ENCODE results near the gene CEP162. TPM values are rescaled to one million over a fixed set of nuclear protein-coding genes. Genes with fewer than 3 reads are reported as not detected.
A peak's percentile ranks its signal among the peaks of the same experiment; 100 is the strongest.

The CEP162 gene
- total and polyA plus RNA-seq, 2 experiments from 2014 or later = 9.2 to 15.4 TPM

DNA sequence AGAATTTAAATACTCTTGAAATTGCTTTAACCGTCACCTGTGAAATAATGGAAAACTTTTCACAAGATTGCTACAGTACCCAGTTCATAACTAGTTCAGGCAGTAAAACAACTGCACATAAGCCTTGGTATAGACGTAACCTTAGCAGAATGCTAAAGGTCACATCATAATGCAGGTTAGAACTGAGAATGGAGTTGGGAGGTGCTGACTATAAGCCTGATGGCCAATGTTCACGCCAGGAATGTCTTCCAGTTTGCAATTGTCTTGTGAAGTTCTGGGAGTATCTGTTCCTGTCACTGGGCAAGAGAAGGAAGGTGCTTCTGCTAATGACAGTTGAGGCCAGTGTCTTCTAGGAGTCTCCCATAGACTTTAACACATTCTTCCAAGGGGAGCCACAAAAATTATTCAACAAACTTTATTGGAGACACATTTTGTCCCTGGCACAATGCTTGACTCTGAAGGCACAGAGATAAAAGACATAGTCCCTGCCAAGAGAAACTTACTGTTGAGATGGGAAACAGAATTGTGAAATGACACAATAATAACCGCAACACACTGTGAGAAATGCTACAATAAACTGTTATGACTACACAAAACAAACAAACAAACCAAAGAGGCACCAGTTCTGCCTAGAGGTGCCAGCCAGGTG is 24.6 kb upstream of the CEP162 start:
- Histone ChIP-seq H3F3A (replicated peaks; ENCODE audit: low read depth) (no peaks in the 10 kb centered on the region), H3K4me1 (ENCODE audit: insufficient read depth) (no peaks in the 10 kb centered on the region), H3K36me3 (ENCODE audit: insufficient read depth) (no peaks in the 10 kb centered on the region), H3K27me3 (ENCODE audit: insufficient read depth) (no peaks in the 10 kb centered on the region), H3K4me3 (no peak overlapping the region), H3K4me2 (no peak overlapping the region), H3K27ac (ENCODE audit: low read depth) (no peak overlapping the region), H4K20me1 (replicated peaks; ENCODE audit: insufficient read depth) (no peaks in the 10 kb centered on the region), H2AFZ (peak overlapping the region; percentile 10; the same call in 1 of the 2 replicates), H3K79me2 (replicated peaks; ENCODE audit: insufficient read depth) (no peaks in the 10 kb centered on the region), H3K9me2 (ENCODE audit: insufficient read depth) (no peaks in the 10 kb centered on the region)
- peaks cover 4% of the 10 kb centered on the region for H3K27me3 Mint-ChIP-seq (ENCODE audit: insufficient read depth, low read depth, poor library complexity)
- H3K4me3 Mint-ChIP-seq = no peak overlapping the region
- H3K36me3 Mint-ChIP-seq (ENCODE audit: low read depth) = no peaks in the 10 kb centered on the region
- DNase-seq (ENCODE audit: low spot score) (no peak), ATAC-seq (no peak)
- H3K9me3 Mint-ChIP-seq = no peaks in the 10 kb centered on the region
- H3K4me1 Mint-ChIP-seq = peaks cover 3% of the 10 kb centered on the region; the same call in 1 of the 3 replicates
- H3K27ac Mint-ChIP-seq = no peak overlapping the region
- TF ChIP-seq, protein P1, sequence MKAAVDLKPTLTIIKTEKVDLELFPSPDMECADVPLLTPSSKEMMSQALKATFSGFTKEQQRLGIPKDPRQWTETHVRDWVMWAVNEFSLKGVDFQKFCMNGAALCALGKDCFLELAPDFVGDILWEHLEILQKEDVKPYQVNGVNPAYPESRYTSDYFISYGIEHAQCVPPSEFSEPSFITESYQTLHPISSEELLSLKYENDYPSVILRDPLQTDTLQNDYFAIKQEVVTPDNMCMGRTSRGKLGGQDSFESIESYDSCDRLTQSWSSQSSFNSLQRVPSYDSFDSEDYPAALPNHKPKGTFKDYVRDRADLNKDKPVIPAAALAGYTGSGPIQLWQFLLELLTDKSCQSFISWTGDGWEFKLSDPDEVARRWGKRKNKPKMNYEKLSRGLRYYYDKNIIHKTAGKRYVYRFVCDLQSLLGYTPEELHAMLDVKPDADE (IDR thresholded peaks at IDR 0.05) = no peak
- TF ChIP-seq CREB1 (CRISPR knock-in tag; IDR thresholded peaks at IDR 0.05; ENCODE audit: low read depth) = no peak
- no peak for TF ChIP-seq ZNF114 (CRISPR knock-in tag; IDR thresholded peaks at IDR 0.05)
- no peak for TF ChIP-seq EZH2 (IDR thresholded peaks at IDR 0.05; ENCODE audit: low read depth, unreplicated experiment)
- no peak for TF ChIP-seq POLR2AphosphoS5 (IDR thresholded peaks at IDR 0.05; ENCODE audit: low read depth)
- TF ChIP-seq STAT1 (IDR thresholded peaks at IDR 0.05; ENCODE audit: unreplicated experiment) = no peak
- TF ChIP-seq, protein P2, sequence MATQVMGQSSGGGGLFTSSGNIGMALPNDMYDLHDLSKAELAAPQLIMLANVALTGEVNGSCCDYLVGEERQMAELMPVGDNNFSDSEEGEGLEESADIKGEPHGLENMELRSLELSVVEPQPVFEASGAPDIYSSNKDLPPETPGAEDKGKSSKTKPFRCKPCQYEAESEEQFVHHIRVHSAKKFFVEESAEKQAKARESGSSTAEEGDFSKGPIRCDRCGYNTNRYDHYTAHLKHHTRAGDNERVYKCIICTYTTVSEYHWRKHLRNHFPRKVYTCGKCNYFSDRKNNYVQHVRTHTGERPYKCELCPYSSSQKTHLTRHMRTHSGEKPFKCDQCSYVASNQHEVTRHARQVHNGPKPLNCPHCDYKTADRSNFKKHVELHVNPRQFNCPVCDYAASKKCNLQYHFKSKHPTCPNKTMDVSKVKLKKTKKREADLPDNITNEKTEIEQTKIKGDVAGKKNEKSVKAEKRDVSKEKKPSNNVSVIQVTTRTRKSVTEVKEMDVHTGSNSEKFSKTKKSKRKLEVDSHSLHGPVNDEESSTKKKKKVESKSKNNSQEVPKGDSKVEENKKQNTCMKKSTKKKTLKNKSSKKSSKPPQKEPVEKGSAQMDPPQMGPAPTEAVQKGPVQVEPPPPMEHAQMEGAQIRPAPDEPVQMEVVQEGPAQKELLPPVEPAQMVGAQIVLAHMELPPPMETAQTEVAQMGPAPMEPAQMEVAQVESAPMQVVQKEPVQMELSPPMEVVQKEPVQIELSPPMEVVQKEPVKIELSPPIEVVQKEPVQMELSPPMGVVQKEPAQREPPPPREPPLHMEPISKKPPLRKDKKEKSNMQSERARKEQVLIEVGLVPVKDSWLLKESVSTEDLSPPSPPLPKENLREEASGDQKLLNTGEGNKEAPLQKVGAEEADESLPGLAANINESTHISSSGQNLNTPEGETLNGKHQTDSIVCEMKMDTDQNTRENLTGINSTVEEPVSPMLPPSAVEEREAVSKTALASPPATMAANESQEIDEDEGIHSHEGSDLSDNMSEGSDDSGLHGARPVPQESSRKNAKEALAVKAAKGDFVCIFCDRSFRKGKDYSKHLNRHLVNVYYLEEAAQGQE (IDR thresholded peaks at IDR 0.05; ENCODE audit: unreplicated experiment) = no peak
- TF ChIP-seq EZH2phosphoT487 (IDR thresholded peaks at IDR 0.05; ENCODE audit: unreplicated experiment) = no peak
- no peak for TF ChIP-seq JUNB (IDR thresholded peaks at IDR 0.05; ENCODE audit: unreplicated experiment)
- TF ChIP-seq NANOG (IDR thresholded peaks at IDR 0.05; ENCODE audit: borderline replicate concordance) = no peak

DNA sequence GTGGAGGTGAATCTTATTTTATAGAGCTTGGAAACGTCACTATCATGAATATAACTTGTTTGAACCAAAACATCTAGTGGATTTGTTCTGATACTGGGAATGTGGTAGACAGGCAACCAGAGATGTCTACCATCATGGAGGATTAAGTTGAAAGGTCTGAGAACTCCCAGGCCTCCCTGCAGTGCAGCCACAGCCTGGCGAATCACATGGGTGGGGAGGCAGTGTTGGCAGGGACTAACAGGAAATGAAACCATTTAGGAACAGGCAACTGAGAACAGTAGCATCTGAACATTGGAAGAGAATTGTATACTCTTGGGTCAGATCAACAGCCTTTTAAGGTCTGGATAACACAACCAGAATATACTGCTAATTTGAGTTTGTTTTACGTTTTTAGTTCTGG is 22.3 kb upstream of the CEP162 start:
- DNase-seq (ENCODE audit: low spot score) = no peak
- Histone ChIP-seq H3K4me1 (ENCODE audit: insufficient read depth) (no peaks in the 10 kb centered on the region), H3K79me2 (replicated peaks; ENCODE audit: insufficient read depth) (no peaks in the 10 kb centered on the region), H2AFZ (peak overlapping the region; percentile 20; the same call in 1 of the 2 replicates), H3K4me2 (no peak overlapping the region), H3K27ac (ENCODE audit: low read depth) (no peak overlapping the region), H3K4me3 (no peak overlapping the region), H3F3A (replicated peaks; ENCODE audit: low read depth) (no peaks in the 10 kb centered on the region), H4K20me1 (replicated peaks; ENCODE audit: insufficient read depth) (no peaks in the 10 kb centered on the region), H3K36me3 (ENCODE audit: insufficient read depth) (no peaks in the 10 kb centered on the region), H3K9me2 (ENCODE audit: insufficient read depth) (no peaks in the 10 kb centered on the region), H3K27me3 (ENCODE audit: insufficient read depth) (no peaks in the 10 kb centered on the region)
- no peak; the same call in 2 of the 3 replicates for ATAC-seq
- Mint-ChIP-seq H3K27ac (no peak overlapping the region), H3K36me3 (ENCODE audit: low read depth) (no peaks in the 10 kb centered on the region), H3K27me3 (ENCODE audit: insufficient read depth, low read depth, poor library complexity) (peaks cover 4% of the 10 kb centered on the region), H3K4me3 (no peak overlapping the region), H3K9me3 (peaks cover 6% of the 10 kb centered on the region; the same call in 1 of the 3 replicates), H3K4me1 (peaks cover 3% of the 10 kb centered on the region; the same call in 1 of the 3 replicates)
- TF ChIP-seq ZNF114 (CRISPR knock-in tag; IDR thresholded peaks at IDR 0.05) (no peak), JUNB (IDR thresholded peaks at IDR 0.05; ENCODE audit: unreplicated experiment) (no peak)
- TF ChIP-seq, protein P2 (IDR thresholded peaks at IDR 0.05; ENCODE audit: unreplicated experiment) = no peak
- TF ChIP-seq, protein P3, sequence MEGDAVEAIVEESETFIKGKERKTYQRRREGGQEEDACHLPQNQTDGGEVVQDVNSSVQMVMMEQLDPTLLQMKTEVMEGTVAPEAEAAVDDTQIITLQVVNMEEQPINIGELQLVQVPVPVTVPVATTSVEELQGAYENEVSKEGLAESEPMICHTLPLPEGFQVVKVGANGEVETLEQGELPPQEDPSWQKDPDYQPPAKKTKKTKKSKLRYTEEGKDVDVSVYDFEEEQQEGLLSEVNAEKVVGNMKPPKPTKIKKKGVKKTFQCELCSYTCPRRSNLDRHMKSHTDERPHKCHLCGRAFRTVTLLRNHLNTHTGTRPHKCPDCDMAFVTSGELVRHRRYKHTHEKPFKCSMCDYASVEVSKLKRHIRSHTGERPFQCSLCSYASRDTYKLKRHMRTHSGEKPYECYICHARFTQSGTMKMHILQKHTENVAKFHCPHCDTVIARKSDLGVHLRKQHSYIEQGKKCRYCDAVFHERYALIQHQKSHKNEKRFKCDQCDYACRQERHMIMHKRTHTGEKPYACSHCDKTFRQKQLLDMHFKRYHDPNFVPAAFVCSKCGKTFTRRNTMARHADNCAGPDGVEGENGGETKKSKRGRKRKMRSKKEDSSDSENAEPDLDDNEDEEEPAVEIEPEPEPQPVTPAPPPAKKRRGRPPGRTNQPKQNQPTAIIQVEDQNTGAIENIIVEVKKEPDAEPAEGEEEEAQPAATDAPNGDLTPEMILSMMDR (conservative IDR thresholded peaks at IDR 0.05; ENCODE audit: low read depth in 2 of 2) = no peak
- TF ChIP-seq, protein P1 (IDR thresholded peaks at IDR 0.05) = no peak
